NCI-H748 (cell line): ENCODE measurements around the gene UPK1B.
"Not testable (repeated sequence)": the region's sequence is repeated elsewhere in the genome, so short reads cannot be mapped to it uniquely, and the experiment has no call there.

ENCODE experiments used
- DNase-seq: peaks from one replicate; lab custom pipeline; 2025; ENCODE audit not compliant: unreplicated experiment; lab: John Stamatoyannopoulos, UW

UPK1B gene

DNA sequence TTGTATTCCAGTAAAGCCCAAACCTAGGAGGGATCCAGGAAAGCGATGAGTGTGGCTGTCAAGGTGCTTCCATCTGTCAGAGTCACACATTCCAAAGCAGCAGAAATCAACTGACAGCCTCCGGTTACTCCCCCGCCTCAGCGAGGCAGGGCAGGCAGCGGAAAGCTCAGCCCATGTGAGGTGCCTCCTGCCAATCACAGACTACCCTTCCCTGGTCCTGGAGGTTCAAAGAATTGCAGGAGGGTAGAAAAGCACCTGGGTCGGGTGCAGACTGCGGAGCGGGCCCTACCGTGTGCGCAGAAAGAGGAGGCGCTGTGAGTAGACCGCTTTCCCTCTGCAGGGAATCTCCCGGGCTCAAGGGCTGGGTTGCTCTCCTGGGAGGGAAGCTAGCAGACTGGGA, at the start of gene UPK1B:
UPK1B (plus strand) TSS at position 274 of the 400 bp plus-strand sequence. CDS start 13,144 bp downstream, outside the sequence.
- no peak for DNase-seq

DNA sequence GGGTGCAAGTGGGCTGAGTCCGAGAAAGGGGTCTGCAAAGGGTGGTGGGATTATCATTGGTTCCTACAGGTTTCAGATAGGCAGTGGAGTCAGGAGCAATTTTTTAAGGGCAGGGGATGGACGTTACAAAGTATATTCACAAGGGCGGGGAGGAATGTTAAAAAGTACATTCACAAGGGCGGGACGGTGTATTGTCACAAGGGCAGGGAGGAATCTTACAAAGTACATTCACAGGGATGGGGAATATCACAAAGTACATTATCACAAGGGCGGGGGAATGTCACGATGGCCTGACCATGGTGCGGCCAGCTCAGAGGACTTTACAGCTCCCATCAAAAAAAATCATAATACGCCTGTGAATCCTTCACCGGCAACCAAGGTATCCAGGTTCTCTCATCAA, 48.1 kb upstream of the UPK1B start:
- no peak for DNase-seq

DNA sequence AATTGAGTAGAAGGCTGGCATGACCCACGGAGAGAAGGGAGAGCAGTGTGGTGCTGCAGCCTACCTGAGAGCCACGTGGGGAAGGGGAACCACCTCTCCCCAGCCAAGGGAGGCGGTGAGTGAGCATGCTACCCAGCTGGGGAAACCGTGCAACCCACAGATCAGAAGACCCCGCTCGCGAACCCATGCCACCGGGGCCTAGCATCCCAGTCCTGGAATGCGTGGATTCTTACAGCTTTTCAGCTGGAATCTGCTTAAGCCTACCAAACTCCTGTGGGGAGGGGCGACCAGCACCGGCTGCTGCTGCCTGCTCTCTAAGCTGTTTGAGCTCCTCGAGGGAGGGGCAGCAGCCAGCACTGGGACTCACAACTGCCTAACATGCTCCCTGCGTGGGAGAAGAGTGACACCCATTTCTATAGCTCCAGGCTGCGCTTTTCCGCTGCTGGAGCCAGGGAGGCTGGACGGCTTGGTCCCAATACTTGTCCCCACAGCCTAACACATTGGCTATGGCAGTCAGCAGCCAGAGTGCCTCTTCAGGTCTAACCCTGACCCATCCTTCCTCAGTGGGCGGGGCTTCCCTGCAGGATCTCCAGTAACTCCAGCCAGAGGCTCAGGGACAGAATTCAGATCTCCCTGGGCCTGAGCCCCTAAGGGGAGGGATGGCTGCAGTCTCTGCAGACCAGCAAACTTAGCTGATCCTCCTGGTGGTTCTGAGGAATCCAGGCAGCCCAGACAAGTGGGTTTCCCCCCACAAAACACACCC, 47.5 kb upstream of the UPK1B start:
- no peak for DNase-seq

DNA sequence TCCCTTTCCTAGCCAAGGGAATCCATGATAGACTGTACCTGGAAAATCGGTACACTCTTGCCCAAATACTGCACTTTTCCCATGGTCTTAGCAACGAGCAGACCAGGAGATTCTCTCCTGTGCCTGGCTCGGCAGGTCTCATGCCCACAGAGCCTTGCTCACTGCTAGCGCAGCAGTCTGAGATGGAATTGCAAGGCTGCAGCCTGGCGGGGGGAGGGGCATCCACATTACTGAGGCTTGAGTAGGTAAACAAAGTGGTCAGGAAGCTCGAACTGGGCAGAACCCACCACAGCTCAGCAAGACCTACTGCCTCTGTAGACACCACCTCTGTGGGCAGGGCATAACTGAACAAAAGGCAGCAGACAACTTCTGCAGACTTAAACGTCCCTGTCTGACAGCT, 43.1 kb upstream of the UPK1B start:
- not testable (repeated sequence) for DNase-seq

DNA sequence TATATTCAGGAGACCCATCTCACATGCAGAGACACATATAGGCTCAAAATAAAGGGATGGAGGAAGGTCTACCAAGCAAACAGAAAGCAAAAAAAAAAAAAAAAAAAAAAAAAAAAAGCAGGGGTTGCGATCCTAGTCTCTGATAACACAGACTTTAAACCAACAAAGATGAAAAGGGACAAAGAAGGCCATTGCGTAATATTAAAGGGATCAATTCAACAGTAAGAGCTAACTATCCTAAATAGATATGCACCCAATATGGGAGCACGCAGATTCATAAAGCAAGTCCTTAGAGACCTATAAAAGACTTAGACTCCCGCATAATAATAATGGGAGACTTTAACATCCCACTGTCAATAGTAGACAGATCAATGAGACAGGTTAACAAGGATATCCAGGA, 41.1 kb upstream of the UPK1B start:
- not testable (repeated sequence) for DNase-seq

DNA sequence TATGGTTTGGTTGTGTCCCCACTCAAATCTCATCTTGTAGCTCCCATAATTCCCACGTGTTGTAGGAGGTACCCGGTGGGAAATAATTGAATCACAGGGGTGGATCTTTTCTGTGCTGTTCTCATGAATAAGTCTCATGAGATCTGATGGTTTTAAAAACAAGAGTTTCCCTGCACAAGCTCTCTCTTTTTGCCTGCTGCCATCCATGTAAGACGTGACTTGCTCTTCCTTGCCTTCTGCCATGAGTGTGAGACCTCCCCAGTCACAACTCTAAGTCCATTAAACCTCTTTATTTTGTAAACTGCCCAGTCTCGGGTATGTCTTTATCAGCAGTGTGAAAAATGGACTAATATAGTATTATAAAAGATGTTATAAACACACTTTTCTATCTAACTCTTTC, 34.0 kb upstream of the UPK1B start:
- not testable (repeated sequence) for DNase-seq

- DNase-seq: no peak
Measured at GRCh38 chr3:119140466-119140865, 32.9 kb upstream of the UPK1B start.

DNA sequence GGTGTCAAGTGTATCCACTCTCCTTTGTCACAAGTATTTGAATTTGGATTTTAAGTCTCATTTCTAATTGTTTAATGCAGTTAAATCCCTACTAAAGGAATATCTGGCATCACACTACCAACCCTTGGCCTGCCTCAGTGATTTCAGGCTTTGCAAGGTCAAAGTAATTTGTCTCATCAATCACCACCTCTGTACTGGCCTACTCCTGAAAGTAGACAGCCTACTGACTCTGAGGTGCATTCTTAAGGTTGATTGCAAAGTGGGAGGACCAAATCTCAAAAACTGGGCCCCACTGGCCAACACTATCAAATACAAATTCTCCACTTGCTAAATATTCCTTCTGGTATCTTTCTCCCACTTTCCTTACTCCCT, 28.3 kb upstream of the UPK1B start:
- no peak for DNase-seq

- DNase-seq: peak; percentile 88
Measured at GRCh38 chr3:119145500-119146167, 27.8 kb upstream of the UPK1B start, which contains the start of gene TEX55. TEX55 (plus strand) TSS chr3:119146165; CDS start chr3:119146190, 25 bp downstream.

DNA sequence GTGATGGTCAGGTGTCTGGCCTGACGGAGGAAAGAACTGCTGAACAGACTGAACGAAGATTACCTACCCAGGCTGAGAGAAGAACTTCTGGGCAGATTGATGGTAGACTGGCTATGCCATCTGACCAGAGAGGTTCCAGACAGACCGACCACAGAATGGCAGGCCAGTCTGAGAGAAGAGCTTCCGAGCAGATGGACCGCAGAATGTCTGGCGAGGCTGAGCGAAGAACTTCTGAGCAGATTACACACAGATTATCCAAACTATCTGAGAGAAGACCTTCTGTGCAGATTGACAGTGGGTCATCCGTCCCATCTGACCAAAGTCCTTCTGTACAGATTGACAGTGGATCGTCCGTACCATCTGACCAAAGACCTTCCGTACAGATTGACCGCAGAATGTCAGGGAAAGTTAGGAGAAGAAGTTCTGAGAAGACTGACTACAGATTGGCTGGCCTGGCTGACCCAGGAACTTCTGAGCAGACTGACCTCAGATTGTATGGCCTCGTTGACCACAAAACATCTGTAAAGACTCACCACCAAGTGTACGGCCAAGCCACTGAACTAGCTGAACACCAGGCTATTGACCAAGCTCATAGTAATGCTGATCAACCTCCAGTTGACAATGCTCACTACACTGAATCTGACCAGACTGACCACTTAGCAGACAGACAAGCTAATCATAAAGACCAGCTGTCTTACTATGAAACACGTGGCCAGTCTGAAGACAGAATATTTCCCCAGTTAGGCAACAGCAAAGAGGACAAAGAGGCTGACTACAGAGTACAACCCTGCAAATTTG, 26.6 kb upstream of the UPK1B start:
- no peak for DNase-seq

GRCh38 chr3:119147494-119147893, 25.9 kb upstream of the UPK1B start:
- DNase-seq: no peak

DNA sequence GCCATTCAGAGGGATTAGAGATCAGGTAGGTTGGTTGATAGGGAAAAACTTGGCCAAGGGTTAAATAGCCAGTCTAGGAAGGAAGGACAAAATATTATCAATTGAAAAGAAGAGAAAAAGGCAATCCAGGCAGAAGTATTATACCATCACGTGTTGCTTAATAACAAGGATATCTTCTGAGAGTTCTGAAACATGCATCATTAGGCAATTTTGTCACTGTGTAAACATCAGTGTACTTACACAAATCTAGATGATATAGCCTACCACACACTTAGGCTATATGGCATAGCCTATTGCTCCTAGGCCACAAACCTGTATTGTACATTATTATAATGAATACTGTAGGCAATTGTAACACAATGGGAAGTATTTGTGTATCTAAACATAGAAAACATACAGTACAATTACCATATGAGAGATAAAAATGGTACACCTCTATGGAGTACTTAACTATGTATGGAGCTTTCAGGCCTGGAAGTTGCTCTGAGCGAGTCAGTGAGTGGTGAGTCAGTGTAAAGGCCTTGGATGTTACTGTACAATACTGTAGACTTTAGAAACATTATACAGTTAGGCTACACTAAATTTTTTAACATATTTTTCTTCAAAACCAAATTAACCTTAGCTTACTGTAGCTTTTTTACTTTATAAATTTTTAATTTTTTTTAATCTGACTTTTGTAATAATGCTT, 24.8 kb upstream of the UPK1B start:
- no peak for DNase-seq

DNA sequence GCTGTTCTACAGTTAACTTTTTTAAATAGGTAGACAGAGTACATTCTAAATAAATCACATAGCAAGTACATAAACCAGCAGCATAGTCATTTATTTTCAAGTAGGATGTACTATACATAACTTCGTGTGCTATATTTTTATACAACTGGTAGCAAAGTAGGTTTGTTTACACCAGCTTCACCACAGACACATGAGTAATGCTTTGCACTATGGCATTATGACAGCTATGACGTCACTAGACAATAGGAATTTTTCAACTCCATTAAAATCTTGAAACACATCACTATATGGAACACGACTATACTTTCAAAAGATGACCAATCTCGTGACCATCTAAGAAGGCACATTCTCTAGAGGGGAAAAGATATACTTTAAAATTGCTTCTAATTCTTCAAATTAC, 23.9 kb upstream of the UPK1B start:
- no peak for DNase-seq

- DNase-seq: no peak
Measured at GRCh38 chr3:119156868-119157267, 16.5 kb upstream of the UPK1B start.

DNA sequence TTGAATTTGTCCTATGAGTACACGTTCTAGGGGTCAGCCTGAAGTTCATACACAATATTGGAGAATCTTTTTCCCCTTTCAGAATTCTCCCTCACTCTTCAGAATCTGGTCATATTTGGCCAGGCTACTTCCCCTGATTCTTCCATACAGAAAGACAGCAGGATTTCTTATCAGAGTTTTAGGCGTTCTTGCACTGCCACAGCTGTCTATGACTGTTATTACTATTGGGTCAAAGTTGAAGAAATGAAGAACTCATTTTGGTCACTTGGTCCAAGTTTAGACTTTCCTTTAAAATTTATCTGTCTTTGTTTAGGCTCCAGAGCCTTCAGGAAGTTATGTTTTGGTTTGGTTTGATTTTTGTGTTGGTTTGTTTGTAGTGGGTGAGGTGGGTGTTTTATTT, 15.4 kb upstream of the UPK1B start:
- no peak for DNase-seq

DNA sequence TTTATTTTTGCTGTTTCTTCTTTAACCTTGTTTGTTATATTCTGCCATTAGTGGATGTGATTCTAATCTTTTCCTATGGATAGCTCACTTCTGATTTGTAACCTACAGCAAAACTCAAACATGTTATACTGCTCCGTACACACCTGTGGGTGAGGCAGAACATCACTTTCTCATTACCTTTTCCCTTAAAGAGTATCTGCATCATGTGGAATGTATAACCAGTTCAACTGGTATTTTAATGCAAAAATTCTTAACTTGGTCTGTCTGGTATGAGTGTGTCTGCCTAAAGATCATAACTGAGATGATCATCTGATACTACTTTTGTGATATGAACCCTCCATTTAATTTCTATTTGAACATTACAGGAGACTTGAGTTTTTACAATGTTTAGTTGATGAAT, 13.0 kb upstream of the UPK1B start:
- DNase-seq: no peak

DNA sequence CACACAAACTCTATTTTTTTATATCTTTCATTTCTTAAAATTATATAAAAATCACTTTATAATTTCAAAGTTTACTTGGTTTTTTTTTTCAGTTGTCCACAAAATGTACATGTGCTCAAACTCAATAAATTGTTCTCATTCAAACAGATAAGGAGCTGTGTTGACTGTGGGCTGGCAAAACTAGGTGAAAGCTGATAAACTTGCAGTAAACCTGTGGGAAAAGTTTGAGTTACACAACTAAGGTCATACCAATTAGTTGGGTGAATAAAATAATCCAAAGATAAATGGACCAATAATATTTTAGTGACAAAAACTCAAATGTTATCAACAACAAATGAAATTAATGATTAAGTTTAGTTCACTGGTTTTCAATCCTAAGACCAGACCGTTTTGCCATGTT, 12.6 kb upstream of the UPK1B start:
- DNase-seq: no peak

- no peak for DNase-seq
Measured at GRCh38 chr3:119161240-119161639, 12.2 kb upstream of the UPK1B start.

DNA sequence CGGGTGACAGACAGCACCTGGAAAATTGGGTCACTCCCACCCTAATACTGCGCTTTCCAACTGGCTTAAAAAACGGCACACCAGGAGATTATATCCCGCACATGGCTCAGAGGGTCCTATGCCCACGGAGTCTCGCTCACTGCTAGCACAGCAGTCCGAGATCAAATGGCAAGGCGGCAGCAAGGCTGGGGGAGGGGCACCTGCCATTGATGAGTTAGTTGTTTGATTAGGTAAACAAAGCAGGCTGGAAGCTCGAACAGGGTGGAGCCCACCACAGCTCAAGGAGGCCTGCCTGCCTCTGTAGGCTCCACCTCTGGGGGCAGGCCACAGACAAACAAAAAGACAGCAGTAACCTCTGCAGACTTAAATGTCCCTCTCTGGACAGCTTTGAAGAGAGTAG, 8.7 kb upstream of the UPK1B start:
- DNase-seq: peak; percentile 14

- no peak for DNase-seq
Measured at GRCh38 chr3:119170821-119171220, 2.6 kb upstream of the UPK1B start.
